ENCODE results near the gene KCTD1.

GRCh38 chr18:26555804-26556553, 7.6 kb upstream of the KCTD1 start:
- TF ChIP-seq CTCF (IDR thresholded peaks at IDR 0.05) (no peak), ZFX (IDR thresholded peaks at IDR 0.05; ENCODE audit: borderline replicate concordance) (no peak)
